Left ventricle myocardium inferior (tissue), 1 donor: ENCODE results near the gene CHGA. TPM values are rescaled to one million over a fixed set of nuclear protein-coding genes. Genes with fewer than 3 reads are reported as not detected.

Experiments
- DNase-seq: peaks from one replicate; pipeline ENCODE4 v3.0.0-alpha.2; 2020
- H3K27ac ChIP-seq: fragments of 200-600 bp; replicated peaks from 2 replicates; pipeline ENCODE4 v1.8.0; 2021
- H3K27me3 ChIP-seq: fragments of 200-600 bp; 2 replicates; pipeline ENCODE4 v1.8.0; 2021; ENCODE audit warnings: low read depth
- H3K36me3 ChIP-seq: fragments of 200-600 bp; 2 replicates; pipeline ENCODE4 v1.8.0; 2021
- H3K4me1 ChIP-seq: fragments of 200-600 bp; 2 replicates; pipeline ENCODE4 v1.8.0; 2021
- H3K4me3 ChIP-seq: fragments of 200-600 bp; 2 replicates; pipeline ENCODE4 v1.8.0; 2021; ENCODE audit warnings: mild to moderate bottlenecking, moderate library complexity
- H3K9me3 ChIP-seq: fragments of 200-600 bp; replicated peaks from 2 replicates; pipeline ENCODE4 v1.8.0; 2021
- intact Hi-C: fragments of 100-400 bp; cut with micrococcal nuclease; formaldehyde crosslinking; loops from one replicate; pipeline ENCODE4 v1.11.0; 2022
- total RNA-seq: library from RNA; stranded (reverse); fragmentation: NEBNext Ultra II Directional; extraction: Animal tissue kit (Norgen Biotek cat#: 25700); gene quantifications from one replicate; pipeline ENCODE4 v1.2.1, GENCODE V29; 2021
- TF ChIP-seq, protein P1 (sequence below): fragments of 200-600 bp; IDR thresholded peaks from 2 replicates; pipeline ENCODE4 v1.8.0; 2021; ENCODE audit warnings: antibody characterized with exemption, mild to moderate bottlenecking, borderline replicate concordance
- donor health status: DM: no; HTN: yes; CAD: no; lungs with severe emphysema.

Gene CHGA
- total RNA-seq, 1 donor from 2014 or later, result not detected

GRCh38 chr14:92923744-92924103 is 774 bp downstream of the CHGA start:
- Histone ChIP-seq H3K4me3 (no peak overlapping the region), H3K27ac (no peak overlapping the region), H3K36me3 (no peaks in the 10 kb centered on the region), H3K27me3 (peaks cover 72% of the 10 kb centered on the region), H3K9me3 (no peaks in the 10 kb centered on the region), H3K4me1 (peaks cover 7% of the 10 kb centered on the region)
- DNase-seq, result no peak
- intact Hi-C loops, result no loop called here
- TF ChIP-seq, protein P1, sequence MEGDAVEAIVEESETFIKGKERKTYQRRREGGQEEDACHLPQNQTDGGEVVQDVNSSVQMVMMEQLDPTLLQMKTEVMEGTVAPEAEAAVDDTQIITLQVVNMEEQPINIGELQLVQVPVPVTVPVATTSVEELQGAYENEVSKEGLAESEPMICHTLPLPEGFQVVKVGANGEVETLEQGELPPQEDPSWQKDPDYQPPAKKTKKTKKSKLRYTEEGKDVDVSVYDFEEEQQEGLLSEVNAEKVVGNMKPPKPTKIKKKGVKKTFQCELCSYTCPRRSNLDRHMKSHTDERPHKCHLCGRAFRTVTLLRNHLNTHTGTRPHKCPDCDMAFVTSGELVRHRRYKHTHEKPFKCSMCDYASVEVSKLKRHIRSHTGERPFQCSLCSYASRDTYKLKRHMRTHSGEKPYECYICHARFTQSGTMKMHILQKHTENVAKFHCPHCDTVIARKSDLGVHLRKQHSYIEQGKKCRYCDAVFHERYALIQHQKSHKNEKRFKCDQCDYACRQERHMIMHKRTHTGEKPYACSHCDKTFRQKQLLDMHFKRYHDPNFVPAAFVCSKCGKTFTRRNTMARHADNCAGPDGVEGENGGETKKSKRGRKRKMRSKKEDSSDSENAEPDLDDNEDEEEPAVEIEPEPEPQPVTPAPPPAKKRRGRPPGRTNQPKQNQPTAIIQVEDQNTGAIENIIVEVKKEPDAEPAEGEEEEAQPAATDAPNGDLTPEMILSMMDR, result no peak

DNA sequence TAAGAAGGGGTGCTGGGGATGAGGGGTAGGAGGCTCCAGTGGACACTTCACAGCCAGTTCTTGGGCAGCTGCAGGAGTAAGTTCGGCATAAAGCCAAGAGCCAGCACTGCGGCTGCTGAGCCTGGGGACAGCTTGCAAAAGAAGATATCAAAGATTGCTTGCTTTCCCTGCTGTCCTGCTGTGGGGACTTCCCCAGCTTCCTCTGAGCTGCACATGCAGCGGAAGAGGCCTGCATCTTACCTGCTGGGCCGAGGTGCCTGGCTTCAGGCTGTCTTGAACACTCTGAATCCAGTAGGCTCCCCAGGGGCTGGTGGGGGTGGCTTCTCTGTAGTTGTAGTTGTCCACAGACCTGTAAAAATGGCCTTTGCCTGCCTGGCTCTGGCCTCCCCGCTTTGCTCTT is 1.3 kb downstream of the CHGA start:
- DNase-seq, result no peak
- no peaks in the 10 kb centered on the region for H3K9me3 ChIP-seq
- no peak overlapping the region for H3K27ac ChIP-seq
- no peak overlapping the region for H3K4me3 ChIP-seq
- peaks cover 7% of the 10 kb centered on the region for H3K4me1 ChIP-seq
- TF ChIP-seq, protein P1, result no peak
- H3K27me3 ChIP-seq, result peaks cover 67% of the 10 kb centered on the region
- H3K36me3 ChIP-seq, result no peaks in the 10 kb centered on the region
- intact Hi-C loops, result no loop called here

DNA sequence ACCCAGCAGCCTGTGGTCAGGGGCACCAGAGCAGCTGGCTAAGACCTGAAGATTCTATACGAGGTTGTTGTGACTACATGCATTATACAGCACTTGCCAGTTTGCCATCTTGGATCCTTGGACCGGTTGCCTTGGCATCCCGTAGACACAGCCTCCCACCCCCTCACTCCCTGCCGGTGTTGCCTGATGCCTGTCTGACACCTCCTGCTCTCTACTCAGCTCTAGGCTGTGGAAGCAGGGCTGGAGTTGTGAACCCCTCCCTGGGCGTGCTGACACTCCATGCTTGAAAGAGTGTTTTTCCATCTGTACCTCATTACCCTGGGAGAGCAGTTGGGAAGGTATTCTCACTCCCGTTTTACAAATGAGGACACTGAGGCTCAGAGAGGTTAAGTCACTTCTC is 2.5 kb downstream of the CHGA start:
- intact Hi-C loops, result no loop called here
- Histone ChIP-seq H3K4me3 (no peak overlapping the region), H3K36me3 (no peaks in the 10 kb centered on the region), H3K4me1 (peaks cover 7% of the 10 kb centered on the region), H3K27me3 (peaks cover 55% of the 10 kb centered on the region), H3K9me3 (no peaks in the 10 kb centered on the region), H3K27ac (no peak overlapping the region)
- no peak for DNase-seq
- TF ChIP-seq, protein P1, result no peak

- no peak for DNase-seq
- TF ChIP-seq, protein P1, result no peak
- H3K4me1 ChIP-seq, result peaks cover 7% of the 10 kb centered on the region
- peaks cover 46% of the 10 kb centered on the region for H3K27me3 ChIP-seq
- no peak overlapping the region for H3K27ac ChIP-seq
- H3K36me3 ChIP-seq, result no peaks in the 10 kb centered on the region
- no peaks in the 10 kb centered on the region for H3K9me3 ChIP-seq
- intact Hi-C loops, result no loop called here
- no peak overlapping the region for H3K4me3 ChIP-seq
These were observed 3.4 kb downstream of the CHGA start for GRCh38 chr14:92926180-92926845.

DNA sequence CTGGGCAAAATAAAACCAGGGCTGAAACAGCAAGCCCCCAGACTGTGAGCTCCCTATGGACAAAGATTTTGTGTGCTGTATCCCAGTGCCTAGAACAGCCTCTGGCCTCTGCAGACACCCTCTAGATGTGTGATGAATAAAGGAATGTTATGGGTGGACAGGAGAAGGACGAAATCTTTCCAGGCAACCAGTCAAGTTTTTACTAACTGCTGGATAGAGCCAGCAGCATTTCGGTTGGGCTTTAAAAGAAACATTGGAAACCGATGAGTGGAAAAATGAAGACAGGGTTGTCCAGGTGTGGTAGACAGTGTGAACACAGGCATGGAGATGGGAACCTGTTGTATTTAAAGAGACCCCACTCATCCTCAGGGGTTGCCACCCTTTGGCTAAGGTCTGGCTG is 4.0 kb downstream of the CHGA start:
- no peak overlapping the region for H3K27ac ChIP-seq
- peaks cover 40% of the 10 kb centered on the region for H3K27me3 ChIP-seq
- TF ChIP-seq, protein P1, result no peak
- no peak for DNase-seq
- H3K9me3 ChIP-seq, result no peaks in the 10 kb centered on the region
- no peaks in the 10 kb centered on the region for H3K36me3 ChIP-seq
- peaks cover 7% of the 10 kb centered on the region for H3K4me1 ChIP-seq
- intact Hi-C loops, result no loop called here
- no peak overlapping the region for H3K4me3 ChIP-seq
